GM19238 (cell line): ENCODE data around the gene TEX12.

Experiments
- DNase-seq: peaks from one replicate; pipeline ENCODE4 v3.0.0; 2011; ENCODE audit warnings: low spot score; ENCODE audit not compliant: insufficient read length

The TEX12 gene

DNA sequence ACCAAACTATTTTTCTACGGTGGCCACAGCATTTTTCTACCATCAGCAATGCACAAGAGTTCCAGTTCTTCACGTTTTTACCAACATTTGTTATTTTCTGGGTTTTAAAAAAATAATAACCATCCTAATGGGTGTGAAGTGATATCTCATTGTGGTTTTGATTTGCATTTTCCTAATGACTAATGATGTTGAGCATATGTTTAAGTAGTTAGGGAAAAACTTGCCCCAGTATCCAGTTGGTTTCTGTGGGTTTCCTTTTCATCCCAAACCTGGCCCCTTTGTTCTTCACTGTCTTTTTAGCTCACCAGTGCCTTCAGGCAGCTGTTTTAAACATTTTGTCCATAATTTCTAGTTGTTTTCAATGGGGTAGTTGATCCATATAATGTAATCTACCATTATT lies 44.4 kb downstream of the TEX12 start:
- DNase-seq: no peak

DNA sequence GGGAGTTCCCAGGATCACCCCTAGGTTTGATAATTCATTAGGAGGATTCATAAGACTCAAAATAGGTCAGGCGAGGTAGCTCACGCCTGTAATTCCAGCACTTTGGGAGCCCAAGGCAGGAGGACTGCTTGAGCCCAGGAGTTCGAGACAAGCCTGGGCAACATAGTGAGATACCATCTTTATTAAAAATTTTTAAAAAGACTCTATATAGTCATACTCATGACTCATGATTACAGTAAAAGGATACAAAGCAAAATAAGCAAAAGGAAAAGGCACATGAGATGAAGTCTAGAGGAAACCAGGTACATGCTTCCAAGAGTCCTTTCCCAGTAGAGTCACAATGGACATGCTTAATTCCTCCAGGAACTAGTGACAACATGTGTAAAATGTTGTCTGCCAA lies 45.1 kb downstream of the TEX12 start:
- no peak for DNase-seq

DNA sequence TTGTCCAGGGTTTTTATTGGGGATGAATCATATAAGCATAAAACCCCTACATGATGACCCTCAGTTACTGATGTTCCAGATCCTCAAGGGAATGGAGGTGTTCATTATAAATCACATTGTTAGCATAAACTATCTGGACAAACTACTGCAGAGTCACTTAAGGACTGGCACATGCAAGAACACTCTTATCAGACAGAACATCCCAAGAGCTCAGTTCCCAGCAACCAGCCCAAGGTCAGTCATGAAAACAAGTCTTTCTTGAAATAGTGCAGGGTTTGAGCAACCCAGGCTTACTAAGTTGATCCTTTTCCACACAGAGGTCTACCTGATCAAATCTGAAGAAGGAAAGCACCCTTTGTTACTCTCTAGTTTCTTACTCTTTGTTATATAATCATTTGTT lies 45.5 kb downstream of the TEX12 start:
- DNase-seq: no peak

DNA sequence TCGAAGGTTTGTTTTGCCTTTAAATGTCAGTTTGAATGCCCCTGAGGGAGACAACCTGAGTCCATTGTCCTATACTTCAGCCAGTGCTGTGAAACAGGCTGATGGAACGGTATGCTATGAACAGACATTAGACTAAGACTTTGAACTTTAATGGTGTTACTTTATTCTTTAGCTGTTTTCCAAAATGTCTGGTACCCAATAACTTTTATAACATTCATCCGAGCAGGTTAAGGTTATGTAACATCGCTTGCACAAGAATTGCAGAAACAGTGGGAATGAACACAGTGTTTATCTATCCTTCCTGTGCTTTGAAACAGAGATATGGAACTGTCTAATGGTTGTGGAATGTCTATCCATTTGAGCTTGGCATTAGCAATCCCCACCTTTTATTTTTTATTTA lies 46.6 kb downstream of the TEX12 start:
- DNase-seq: no peak

DNA sequence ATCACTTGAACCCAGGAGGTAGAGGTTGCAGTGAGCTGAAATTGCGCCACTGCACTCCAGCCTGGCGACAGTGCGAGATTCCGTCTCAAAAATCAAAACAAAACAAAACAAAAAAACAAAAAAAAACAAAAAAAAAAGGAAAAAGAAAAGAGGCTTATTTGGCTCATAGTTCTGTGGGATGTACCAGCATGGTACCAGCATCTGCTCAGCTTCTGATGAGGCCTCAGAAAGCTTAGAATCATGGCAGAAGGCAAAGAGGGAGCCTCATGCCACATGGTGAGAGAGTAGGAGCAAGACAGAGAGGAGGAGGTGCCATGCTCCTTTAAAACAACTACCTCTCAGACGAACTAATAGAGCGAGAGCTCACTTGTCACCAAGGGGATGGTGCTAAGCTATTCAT lies 48.4 kb downstream of the TEX12 start:
- no peak for DNase-seq

DNA sequence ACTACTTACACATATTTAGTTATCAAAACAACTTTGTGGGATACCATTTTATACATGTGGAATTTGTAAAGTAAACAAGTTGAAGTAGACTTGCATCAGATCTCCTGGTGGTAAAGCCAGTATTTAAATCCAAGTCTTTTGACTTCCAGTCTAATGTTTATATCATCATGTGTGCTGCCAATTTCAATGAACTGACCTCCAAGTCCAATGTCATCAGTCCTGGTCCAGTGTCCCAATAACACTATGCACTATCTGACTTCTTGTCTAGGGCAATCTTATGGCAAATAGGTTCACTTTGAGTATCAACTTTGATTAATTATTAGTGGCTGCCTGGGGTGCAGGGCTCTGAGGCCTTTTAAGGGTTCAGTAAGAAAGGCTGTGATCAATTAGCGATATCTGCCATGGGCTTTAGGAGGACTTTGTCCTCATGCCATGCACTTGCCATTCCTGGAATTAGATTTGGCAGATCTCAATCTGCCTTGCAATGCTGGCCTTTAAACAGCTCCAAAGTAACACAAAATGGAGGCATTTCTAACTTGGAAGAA lies 49.5 kb downstream of the TEX12 start:
- no peak for DNase-seq

DNA sequence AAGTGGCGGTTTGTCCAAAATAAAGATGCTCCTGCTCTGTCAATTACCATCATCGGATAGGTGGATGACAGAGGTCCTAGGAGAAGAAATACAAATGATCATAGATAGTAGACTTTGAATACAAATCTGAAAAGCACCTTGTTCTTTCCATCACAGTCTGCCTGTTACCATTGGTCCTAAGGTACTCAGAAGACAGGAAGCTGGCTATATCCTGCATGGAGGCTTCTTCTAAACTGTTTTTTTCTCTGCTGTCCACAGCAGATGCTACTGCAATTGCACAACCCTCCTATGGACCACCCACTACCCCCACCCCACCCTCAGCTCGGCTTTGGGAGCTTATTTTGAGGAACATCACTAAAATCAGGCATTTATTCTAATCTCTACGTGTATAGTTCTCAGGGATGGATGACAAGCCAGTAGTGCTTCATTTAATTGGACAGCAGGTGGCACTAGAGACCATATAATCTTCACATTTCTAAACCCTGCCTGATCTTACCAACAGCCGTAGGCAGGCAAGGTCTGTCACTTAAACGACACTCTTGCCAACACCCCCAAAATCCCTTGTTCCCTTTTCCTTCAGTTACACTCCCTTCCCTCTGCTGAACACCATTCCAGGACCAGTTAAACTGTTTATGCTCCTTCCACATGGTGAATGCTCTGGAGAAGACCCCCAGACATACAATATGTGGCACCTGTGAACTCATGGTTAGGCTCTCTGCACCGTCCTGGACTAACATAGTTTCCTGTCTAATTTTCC lies 52.5 kb downstream of the TEX12 start:
- DNase-seq: peak; percentile 35

DNA sequence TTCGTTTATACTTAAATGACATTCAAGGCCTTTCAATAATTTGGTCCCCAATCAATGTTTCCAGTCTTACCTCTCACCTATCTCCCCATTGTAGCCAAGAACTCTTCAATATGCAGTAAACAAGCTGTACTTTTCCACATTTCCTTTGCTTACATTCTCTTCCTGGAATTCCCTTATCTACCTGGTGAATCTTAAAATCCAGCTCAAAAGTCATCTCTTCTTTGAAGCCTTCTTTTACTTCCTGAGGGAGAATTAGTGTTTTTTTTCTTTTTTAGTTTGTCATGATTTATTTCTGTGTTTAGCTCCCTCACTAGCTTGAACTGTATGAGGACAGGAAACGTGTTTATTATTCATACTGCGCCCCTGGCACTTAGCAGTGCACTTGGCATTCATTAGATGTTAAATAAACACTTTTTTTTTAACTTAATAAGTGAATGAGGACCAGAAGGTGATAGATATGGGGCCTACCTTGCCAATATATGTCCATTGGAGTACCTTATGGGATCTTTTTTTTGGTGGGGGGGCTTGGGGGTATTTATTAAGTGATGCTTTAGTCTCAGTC lies 54.2 kb downstream of the TEX12 start:
- no peak for DNase-seq
